Panc1 (cell line): ENCODE data around the gene PCSK5. TPM values are rescaled to one million over a fixed set of nuclear protein-coding genes. Genes with fewer than 3 reads are reported as not detected.
A peak's percentile ranks its signal among the peaks of the same experiment; 100 is the strongest.

Experiments used
- ATAC-seq: fragments of 200-7000 bp; cut with Tn5 transposase; 2 replicates; pipeline ENCODE4 v1.9.1; 2020; ENCODE audit warnings: mild to moderate bottlenecking, moderate library complexity
- BruUV-seq: library from RNA; stranded (reverse); fragments of 400-500 nt; replicated peaks from 2 replicates; lab custom pipeline; 2021; lab: Mats Ljungman, UMichigan
- CTCF ChIA-PET: fragments of 300-600 bp; sonication (Branson Sonifier 250); formaldehyde crosslinking; loops from one replicate; lab custom pipeline; 2022; ENCODE audit warnings: antibody characterized with exemption; lab: Charles Lee
- POLR2A ChIA-PET: fragments of 300-600 bp; sonication (Branson Sonifier 250); formaldehyde crosslinking; loops from one replicate; lab custom pipeline; 2022; ENCODE audit warnings: antibody characterized with exemption; lab: Charles Lee
- DNase-seq: peaks from one replicate; pipeline ENCODE4 v3.0.0-alpha.2; 2010; ENCODE audit warnings: low read depth, low spot score
- H3K27ac ChIP-seq: 2 replicates; pipeline ENCODE4 v1.5.1; 2011; ENCODE audit warnings: mild to moderate bottlenecking, low read length, inconsistent platforms
- H3K27me3 ChIP-seq: fragments of 200-500 bp; sonication (Bioruptor generic); 2 replicates; pipeline ENCODE4 v1.6.0; 2014; ENCODE audit warnings: low read length, inconsistent platforms; ENCODE audit not compliant: control insufficient read depth, insufficient read depth
- H3K36me3 ChIP-seq: fragments of 200-500 bp; sonication (Bioruptor generic); 2 replicates; pipeline ENCODE4 v1.5.1; 2014; ENCODE audit warnings: inconsistent platforms, mild to moderate bottlenecking, low read length, moderate library complexity; ENCODE audit not compliant: control insufficient read depth, insufficient read depth
- H3K4me1 ChIP-seq: 2 replicates; pipeline ENCODE4 v1.5.1; 2011; ENCODE audit warnings: inconsistent platforms, mild to moderate bottlenecking, low read length, moderate library complexity; ENCODE audit not compliant: control insufficient read depth, insufficient read depth
- H3K4me3 ChIP-seq, 2 experiments: 2 replicates each; pipeline ENCODE4 v1.5.1; 2011 to 2012; ENCODE audit warnings: low read depth in 2 of 2, low read length in 2 of 2, mild to moderate bottlenecking in 2 of 2, inconsistent platforms in 1 of 2, moderate library complexity in 1 of 2
- H3K9me3 ChIP-seq: fragments of 200-500 bp; sonication (Bioruptor generic); 2 replicates; pipeline ENCODE4 v1.5.1; 2014; ENCODE audit warnings: low read depth, mild to moderate bottlenecking, inconsistent platforms, low read length, moderate library complexity; ENCODE audit not compliant: control insufficient read depth, insufficient read depth
- POLR2AphosphoS5 ChIP-seq: IDR thresholded peaks from 2 replicates; pipeline ENCODE4 v1.6.1; 2012; ENCODE audit warnings: mild to moderate bottlenecking, low read depth, low read length, moderate library complexity
- SIN3A ChIP-seq: IDR thresholded peaks from 2 replicates; pipeline ENCODE4 v1.6.1; 2012; ENCODE audit warnings: low read depth, mild to moderate bottlenecking, low read length, moderate library complexity, borderline replicate concordance; ENCODE audit not compliant: insufficient read depth
- TCF7L2 ChIP-seq: IDR thresholded peaks from 2 replicates; pipeline ENCODE4 v1.6.1; 2011; ENCODE audit warnings: mild to moderate bottlenecking, low read depth, low read length, inconsistent platforms
- in situ Hi-C: cut with HindIII; loops from 2 replicates; pipeline ENCODE4 v1.10.0; 2016; ENCODE audit warnings: low sequenced_read_pairs, low pct_unique_long_range_greater_than_20kb
- intact Hi-C: fragments of 100-400 bp; cut with micrococcal nuclease; formaldehyde crosslinking; loops from one replicate; pipeline ENCODE4 v1.10.0; 2022; ENCODE audit not compliant: unreplicated experiment
- total RNA-seq: library from RNA; stranded (reverse); gene quantifications from one replicate; pipeline ENCODE4 v1.2.1, GENCODE V29; 2021; ENCODE audit not compliant: unreplicated experiment
- TF ChIP-seq, protein P1 (sequence below), 2 experiments: IDR thresholded peaks; 2 replicates each; pipeline ENCODE4 v1.6.1; 2011 to 2012; ENCODE audit warnings: low read depth in 2 of 2, control low read depth in 1 of 2, low read length in 1 of 2, mild to moderate bottlenecking in 1 of 2, moderate library complexity in 1 of 2; ENCODE audit not compliant: insufficient read depth in 1 of 2
- TF ChIP-seq, protein P2 (sequence below): fragments of 450-650 bp; IDR thresholded peaks from 2 replicates; pipeline ENCODE4 v1.5.1; 2017; ENCODE audit warnings: mild to moderate bottlenecking

The PCSK5 gene
- total RNA-seq, 1 experiment from 2014 or later: 0.21 TPM

DNA sequence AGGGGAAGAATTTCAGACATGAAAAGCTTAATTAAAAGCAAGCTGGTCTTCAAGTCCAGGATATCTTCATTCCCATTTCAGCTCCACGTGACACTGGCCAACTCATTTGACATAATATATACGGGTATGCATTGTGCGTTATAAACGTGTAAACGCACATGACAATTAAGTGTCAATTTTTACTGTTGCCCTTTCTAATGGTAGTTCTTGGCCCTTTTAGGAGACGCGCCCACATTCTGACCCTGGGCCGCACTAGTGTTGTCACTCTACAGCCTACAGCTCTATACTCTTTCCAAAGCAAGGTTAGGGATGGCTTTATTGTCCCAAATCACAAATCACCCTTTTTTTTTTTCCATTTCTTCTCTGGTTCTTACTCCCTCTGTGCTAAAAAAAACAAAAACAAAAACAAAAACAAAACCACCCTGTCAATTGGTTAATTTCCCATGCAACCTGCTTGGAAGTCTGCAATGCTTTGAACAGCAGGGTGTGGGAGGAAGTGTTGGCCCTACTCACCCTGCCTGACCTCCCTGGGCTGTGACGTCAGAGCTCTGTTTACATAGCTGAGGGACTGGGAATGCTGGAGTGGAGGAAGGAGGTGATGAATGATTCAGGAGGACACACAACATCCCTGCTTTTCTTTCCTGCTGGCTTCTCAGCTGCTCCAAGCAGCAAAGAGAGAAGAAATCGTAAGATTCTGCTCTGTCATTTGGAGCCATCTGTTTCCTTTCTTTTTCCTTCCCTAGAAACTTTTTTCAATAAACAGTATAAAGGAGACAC is 484.5 kb downstream of the PCSK5 start:
- H3K36me3 ChIP-seq: no peaks in the 10 kb centered on the region
- no peak overlapping the region for H3K27ac ChIP-seq
- ChIA-PET CTCF (no interaction called here), POLR2A (no interaction called here)
- H3K4me3 ChIP-seq: no peak overlapping the region
- H3K27me3 ChIP-seq: no peaks in the 10 kb centered on the region
- H3K4me1 ChIP-seq: no peaks in the 10 kb centered on the region; the same call in 1 of the 2 replicates
- DNase-seq (peak; percentile 64), ATAC-seq (0 out of 2 replicates have a peak, but pooled peaks have one; percentile 62)
- intact Hi-C loops: no loop called here
- BruUV-seq: no TSS peak
- in situ Hi-C loops: no loop called here
- H3K9me3 ChIP-seq: no peaks in the 10 kb centered on the region
- TF ChIP-seq TCF7L2 (no peak), SIN3A (no peak), POLR2AphosphoS5 (no peak)
- TF ChIP-seq, protein P1, sequence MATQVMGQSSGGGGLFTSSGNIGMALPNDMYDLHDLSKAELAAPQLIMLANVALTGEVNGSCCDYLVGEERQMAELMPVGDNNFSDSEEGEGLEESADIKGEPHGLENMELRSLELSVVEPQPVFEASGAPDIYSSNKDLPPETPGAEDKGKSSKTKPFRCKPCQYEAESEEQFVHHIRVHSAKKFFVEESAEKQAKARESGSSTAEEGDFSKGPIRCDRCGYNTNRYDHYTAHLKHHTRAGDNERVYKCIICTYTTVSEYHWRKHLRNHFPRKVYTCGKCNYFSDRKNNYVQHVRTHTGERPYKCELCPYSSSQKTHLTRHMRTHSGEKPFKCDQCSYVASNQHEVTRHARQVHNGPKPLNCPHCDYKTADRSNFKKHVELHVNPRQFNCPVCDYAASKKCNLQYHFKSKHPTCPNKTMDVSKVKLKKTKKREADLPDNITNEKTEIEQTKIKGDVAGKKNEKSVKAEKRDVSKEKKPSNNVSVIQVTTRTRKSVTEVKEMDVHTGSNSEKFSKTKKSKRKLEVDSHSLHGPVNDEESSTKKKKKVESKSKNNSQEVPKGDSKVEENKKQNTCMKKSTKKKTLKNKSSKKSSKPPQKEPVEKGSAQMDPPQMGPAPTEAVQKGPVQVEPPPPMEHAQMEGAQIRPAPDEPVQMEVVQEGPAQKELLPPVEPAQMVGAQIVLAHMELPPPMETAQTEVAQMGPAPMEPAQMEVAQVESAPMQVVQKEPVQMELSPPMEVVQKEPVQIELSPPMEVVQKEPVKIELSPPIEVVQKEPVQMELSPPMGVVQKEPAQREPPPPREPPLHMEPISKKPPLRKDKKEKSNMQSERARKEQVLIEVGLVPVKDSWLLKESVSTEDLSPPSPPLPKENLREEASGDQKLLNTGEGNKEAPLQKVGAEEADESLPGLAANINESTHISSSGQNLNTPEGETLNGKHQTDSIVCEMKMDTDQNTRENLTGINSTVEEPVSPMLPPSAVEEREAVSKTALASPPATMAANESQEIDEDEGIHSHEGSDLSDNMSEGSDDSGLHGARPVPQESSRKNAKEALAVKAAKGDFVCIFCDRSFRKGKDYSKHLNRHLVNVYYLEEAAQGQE (IDR thresholded peaks at IDR 0.05; ENCODE audit: insufficient read depth in 1 of 2, low read depth in 2 of 2, low read length in 1 of 2): no peak
- TF ChIP-seq, protein P2, sequence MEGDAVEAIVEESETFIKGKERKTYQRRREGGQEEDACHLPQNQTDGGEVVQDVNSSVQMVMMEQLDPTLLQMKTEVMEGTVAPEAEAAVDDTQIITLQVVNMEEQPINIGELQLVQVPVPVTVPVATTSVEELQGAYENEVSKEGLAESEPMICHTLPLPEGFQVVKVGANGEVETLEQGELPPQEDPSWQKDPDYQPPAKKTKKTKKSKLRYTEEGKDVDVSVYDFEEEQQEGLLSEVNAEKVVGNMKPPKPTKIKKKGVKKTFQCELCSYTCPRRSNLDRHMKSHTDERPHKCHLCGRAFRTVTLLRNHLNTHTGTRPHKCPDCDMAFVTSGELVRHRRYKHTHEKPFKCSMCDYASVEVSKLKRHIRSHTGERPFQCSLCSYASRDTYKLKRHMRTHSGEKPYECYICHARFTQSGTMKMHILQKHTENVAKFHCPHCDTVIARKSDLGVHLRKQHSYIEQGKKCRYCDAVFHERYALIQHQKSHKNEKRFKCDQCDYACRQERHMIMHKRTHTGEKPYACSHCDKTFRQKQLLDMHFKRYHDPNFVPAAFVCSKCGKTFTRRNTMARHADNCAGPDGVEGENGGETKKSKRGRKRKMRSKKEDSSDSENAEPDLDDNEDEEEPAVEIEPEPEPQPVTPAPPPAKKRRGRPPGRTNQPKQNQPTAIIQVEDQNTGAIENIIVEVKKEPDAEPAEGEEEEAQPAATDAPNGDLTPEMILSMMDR: no peak

DNA sequence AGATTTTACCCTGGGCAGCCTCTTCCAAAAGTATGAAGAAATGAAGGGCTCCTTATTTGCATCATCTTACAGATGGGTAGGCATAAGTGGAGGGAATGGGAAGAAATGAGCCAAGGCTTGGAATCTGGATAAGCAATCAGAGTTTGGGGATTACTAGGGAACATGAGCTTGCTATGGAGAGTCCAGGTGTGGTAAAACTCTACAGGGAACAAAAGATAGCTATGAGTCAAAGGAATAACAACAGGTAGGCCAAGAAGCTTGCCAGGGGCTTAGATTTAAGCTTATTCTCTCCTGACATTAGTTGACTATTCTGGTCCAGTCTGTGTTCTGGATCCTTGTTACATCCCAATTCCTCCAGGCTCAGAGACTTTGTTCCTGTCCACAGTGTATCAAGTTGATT is 487.3 kb downstream of the PCSK5 start:
- H3K4me3 ChIP-seq: no peak overlapping the region
- intact Hi-C loops: no loop called here
- in situ Hi-C loops: no loop called here
- no peaks in the 10 kb centered on the region for H3K9me3 ChIP-seq
- POLR2A ChIA-PET: no interaction called here
- ATAC-seq (no peak), DNase-seq (no peak)
- H3K4me1 ChIP-seq: no peaks in the 10 kb centered on the region
- BruUV-seq: no TSS peak
- H3K27ac ChIP-seq: no peak overlapping the region
- CTCF ChIA-PET: no interaction called here
- H3K27me3 ChIP-seq: no peaks in the 10 kb centered on the region
- TF ChIP-seq, protein P2: no peak
- TF ChIP-seq, protein P1 (IDR thresholded peaks at IDR 0.05; ENCODE audit: insufficient read depth in 1 of 2, low read depth in 2 of 2, low read length in 1 of 2): no peak
- TF ChIP-seq TCF7L2: no peak
- TF ChIP-seq POLR2AphosphoS5: no peak
- no peak for TF ChIP-seq SIN3A
- no peaks in the 10 kb centered on the region for H3K36me3 ChIP-seq
